Calu3 (cell line): ENCODE data around the gene LUZP2. TPM values are rescaled to one million over a fixed set of nuclear protein-coding genes. Genes with fewer than 3 reads are reported as not detected.

Experiments used
- BruUV-seq: library from RNA; stranded (reverse); fragments of 400-500 nt; replicated peaks from 2 replicates; lab custom pipeline; 2021; lab: Mats Ljungman, UMichigan
- CTCF ChIA-PET: fragments of 300-600 bp; sonication (Branson Sonifier 250); formaldehyde crosslinking; loops from one replicate; lab custom pipeline; 2022; ENCODE audit warnings: antibody characterized with exemption; lab: Charles Lee
- DNase-seq: peaks from one replicate; pipeline ENCODE4 v3.0.0; 2022
- H3K27ac Mint-ChIP-seq: one replicate; pipeline ENCODE4 v1.8.0; 2022; ENCODE audit warnings: mixed read lengths; ENCODE audit not compliant: unreplicated experiment
- H3K27me3 Mint-ChIP-seq: one replicate; pipeline ENCODE4 v1.8.0; 2022; ENCODE audit warnings: mixed read lengths; ENCODE audit not compliant: unreplicated experiment
- H3K36me3 Mint-ChIP-seq: one replicate; pipeline ENCODE4 v1.8.0; 2022; ENCODE audit warnings: mild to moderate bottlenecking, moderate library complexity, mixed read lengths; ENCODE audit not compliant: insufficient read depth, unreplicated experiment
- H3K4me1 Mint-ChIP-seq: one replicate; pipeline ENCODE4 v1.8.0; 2022; ENCODE audit warnings: mild to moderate bottlenecking, low read depth, mixed read lengths; ENCODE audit not compliant: unreplicated experiment
- H3K4me3 Mint-ChIP-seq: one replicate; pipeline ENCODE4 v1.8.0; 2022; ENCODE audit warnings: mild to moderate bottlenecking, low read depth, moderate library complexity, mixed read lengths; ENCODE audit not compliant: unreplicated experiment
- H3K9me3 Mint-ChIP-seq: one replicate; pipeline ENCODE4 v1.8.0; 2022; ENCODE audit warnings: low read depth, mixed read lengths; ENCODE audit not compliant: unreplicated experiment
- intact Hi-C: fragments of 100-400 bp; cut with micrococcal nuclease; formaldehyde crosslinking; loops from one replicate; pipeline ENCODE4 v1.10.0; 2022; ENCODE audit not compliant: unreplicated experiment
- total RNA-seq: library from RNA; stranded (reverse); gene quantifications from 2 replicates; pipeline ENCODE4 v1.2.3, GENCODE V29; 2022
- TF ChIP-seq, protein P1 (sequence below): fragments of 200-600 bp; IDR thresholded peaks from one replicate; pipeline ENCODE4 v1.8.0; 2022; ENCODE audit warnings: antibody characterized with exemption; ENCODE audit not compliant: unreplicated experiment

LUZP2 gene
- total RNA-seq, 1 experiment from 2014 or later, result 0.73 TPM

GRCh38 chr11:25094085-25094802 is 597.4 kb downstream of the LUZP2 start:
- no peak overlapping the region for H3K27ac Mint-ChIP-seq
- H3K9me3 Mint-ChIP-seq, result no peaks in the 10 kb centered on the region
- intact Hi-C loops, result no loop called here
- no peaks in the 10 kb centered on the region for H3K27me3 Mint-ChIP-seq
- no peaks in the 10 kb centered on the region for H3K4me1 Mint-ChIP-seq
- DNase-seq, result no peak
- TF ChIP-seq, protein P1, sequence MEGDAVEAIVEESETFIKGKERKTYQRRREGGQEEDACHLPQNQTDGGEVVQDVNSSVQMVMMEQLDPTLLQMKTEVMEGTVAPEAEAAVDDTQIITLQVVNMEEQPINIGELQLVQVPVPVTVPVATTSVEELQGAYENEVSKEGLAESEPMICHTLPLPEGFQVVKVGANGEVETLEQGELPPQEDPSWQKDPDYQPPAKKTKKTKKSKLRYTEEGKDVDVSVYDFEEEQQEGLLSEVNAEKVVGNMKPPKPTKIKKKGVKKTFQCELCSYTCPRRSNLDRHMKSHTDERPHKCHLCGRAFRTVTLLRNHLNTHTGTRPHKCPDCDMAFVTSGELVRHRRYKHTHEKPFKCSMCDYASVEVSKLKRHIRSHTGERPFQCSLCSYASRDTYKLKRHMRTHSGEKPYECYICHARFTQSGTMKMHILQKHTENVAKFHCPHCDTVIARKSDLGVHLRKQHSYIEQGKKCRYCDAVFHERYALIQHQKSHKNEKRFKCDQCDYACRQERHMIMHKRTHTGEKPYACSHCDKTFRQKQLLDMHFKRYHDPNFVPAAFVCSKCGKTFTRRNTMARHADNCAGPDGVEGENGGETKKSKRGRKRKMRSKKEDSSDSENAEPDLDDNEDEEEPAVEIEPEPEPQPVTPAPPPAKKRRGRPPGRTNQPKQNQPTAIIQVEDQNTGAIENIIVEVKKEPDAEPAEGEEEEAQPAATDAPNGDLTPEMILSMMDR, result no peak
- BruUV-seq, result no TSS peak
- no peak overlapping the region for H3K4me3 Mint-ChIP-seq
- H3K36me3 Mint-ChIP-seq, result no peaks in the 10 kb centered on the region
- CTCF ChIA-PET, result interaction anchor here (0.6 kb wide), 3 partner anchors 219 to 1632 kb away, joined by 3 to 5 read pairs (median 3); no protein-coding TSS in a partner anchor

- no TSS peak for BruUV-seq
- Mint-ChIP-seq H3K36me3 (no peaks in the 10 kb centered on the region), H3K4me1 (no peaks in the 10 kb centered on the region), H3K4me3 (no peak overlapping the region), H3K9me3 (no peaks in the 10 kb centered on the region), H3K27ac (no peak overlapping the region), H3K27me3 (no peaks in the 10 kb centered on the region)
- no peak for DNase-seq
- CTCF ChIA-PET, result no interaction called here
- TF ChIP-seq, protein P1, result no peak
- intact Hi-C loops, result no loop called here
Observed at GRCh38 chr11:25119416-25119815, 622.6 kb downstream of the LUZP2 start.
